CD4-positive, alpha-beta T cell treated with Interleukin-2 at 100 ng/mL for 4 hours (primary cell): ENCODE measurements around the gene STRBP.
"Not testable (repeated sequence)": the region's sequence is repeated elsewhere in the genome, so short reads cannot be mapped to it uniquely, and the experiment has no call there.

ENCODE experiments used
- DNase-seq: peaks from one replicate; pipeline ENCODE4 v3.0.0-alpha.2; 2020; ENCODE audit warnings: low spot score

Gene STRBP

GRCh38 chr9:123283048-123283408, 14.6 kb upstream of the STRBP start:
- no peak for DNase-seq

- no peak for DNase-seq
Observed at GRCh38 chr9:123282362-123283047, 14.1 kb upstream of the STRBP start.

GRCh38 chr9:123281659-123282350, 13.4 kb upstream of the STRBP start:
- DNase-seq: no peak

- not testable (repeated sequence) for DNase-seq
Observed at GRCh38 chr9:123278879-123279493, 10.6 kb upstream of the STRBP start.

- DNase-seq: no peak
Observed at GRCh38 chr9:123278361-123278760, 10.0 kb upstream of the STRBP start.

- DNase-seq: no peak
Observed at GRCh38 chr9:123276551-123276950, 8.2 kb upstream of the STRBP start.

GRCh38 chr9:123271133-123271532, 2.7 kb upstream of the STRBP start:
- DNase-seq: not testable (repeated sequence)

GRCh38 chr9:123269281-123269680, 895 bp upstream of the STRBP start:
- no peak for DNase-seq

- no peak for DNase-seq
Observed at GRCh38 chr9:123268199-123268464, 254 bp downstream of the STRBP start.

GRCh38 chr9:123267481-123268198, 746 bp downstream of the STRBP start:
- DNase-seq: no peak

- no peak for DNase-seq
Observed at GRCh38 chr9:123266655-123267399, 1.6 kb downstream of the STRBP start.

- DNase-seq: no peak
Observed at GRCh38 chr9:123265833-123266232, 2.6 kb downstream of the STRBP start.

- DNase-seq: no peak
Observed at GRCh38 chr9:123263227-123263626, 5.2 kb downstream of the STRBP start.

- no peak for DNase-seq
Observed at GRCh38 chr9:123262338-123262737, 6.0 kb downstream of the STRBP start.

GRCh38 chr9:123261006-123261677, 7.2 kb downstream of the STRBP start:
- DNase-seq: no peak

- DNase-seq: no peak
Observed at GRCh38 chr9:123260340-123260739, 8.0 kb downstream of the STRBP start.

- no peak for DNase-seq
Observed at GRCh38 chr9:123257276-123257675, 11.1 kb downstream of the STRBP start.

GRCh38 chr9:123255718-123256117, 12.7 kb downstream of the STRBP start:
- DNase-seq: no peak

GRCh38 chr9:123253204-123253603, 15.2 kb downstream of the STRBP start:
- DNase-seq: no peak

GRCh38 chr9:123251741-123252140, 16.6 kb downstream of the STRBP start:
- no peak for DNase-seq

- no peak for DNase-seq
Observed at GRCh38 chr9:123251324-123251723, 17.1 kb downstream of the STRBP start.

GRCh38 chr9:123250504-123250903, 17.9 kb downstream of the STRBP start:
- no peak for DNase-seq
